K562 (cell line): ENCODE results near the gene SERPINA3. TPM values are rescaled to one million over a fixed set of nuclear protein-coding genes. Genes with fewer than 3 reads are reported as not detected.

Experiments used
- ATAC-seq: fragments of 200-7000 bp; cut with Tn5 transposase; 3 replicates; pipeline ENCODE4 v1.9.1; 2020; ENCODE audit warnings: moderate library complexity
- BruUV-seq: library from RNA; stranded (reverse); fragments of 400-500 nt; replicated peaks from 2 replicates; lab custom pipeline; 2021; lab: Mats Ljungman, UMichigan
- CTCF ChIA-PET: fragments of 300-600 bp; formaldehyde crosslinking; extraction: SDS; loops from one replicate; lab custom pipeline; 2021; ENCODE audit warnings: low intra/inter-chr PET ratio; lab: Yijun Ruan, JAX
- POLR2A ChIA-PET: fragments of 300-600, 350-650 bp; sonication (Branson Sonifier 250); formaldehyde crosslinking; extraction: SDS; loops from one replicate; lab custom pipeline; 2021; ENCODE audit warnings: antibody characterized with exemption, inconsistent platforms; lab: Yijun Ruan, JAX
- DNase-seq, 4 experiments: peaks; one replicate each; pipeline versions ENCODE4 v3.0.0 to v3.0.0-alpha.2; 2011 to 2018; ENCODE audit warnings: low spot score in 3 of 4, mixed read lengths in 3 of 4; ENCODE audit errors: extremely low read depth in 1 of 4
- FAIRE-seq: peaks from 2 replicates; lab custom pipeline; 2011; peaks lifted over from hg19 to GRCh38; lab: Jason Lieb, UNC
- H2AFZ ChIP-seq: 2 replicates; pipeline ENCODE4 v1.6.0; 2011; ENCODE audit warnings: low read depth, low read length, control low read depth, inconsistent platforms
- H3K27ac ChIP-seq: fragments of 200-600 bp; 3 replicates; pipeline ENCODE4 v1.8.0; 2011; ENCODE audit warnings: low read depth, mild to moderate bottlenecking, control low read depth, inconsistent platforms, low read length, moderate library complexity, mixed read lengths; ENCODE audit errors: extremely low read depth
- H3K27me3 ChIP-seq, 2 experiments: fragments of 300-600 bp in 1 of 2; 2 replicates in 1 of 2; 3 replicates in 1 of 2; pipeline versions ENCODE4 v1.6.0 to v1.8.0; 2011; ENCODE audit warnings: inconsistent platforms in 2 of 2, low read length in 2 of 2, mild to moderate bottlenecking in 1 of 2, mixed read lengths in 1 of 2, moderate library complexity in 1 of 2; ENCODE audit not compliant: control insufficient read depth in 2 of 2, insufficient read depth in 2 of 2
- H3K36me3 ChIP-seq: fragments of 300-600 bp; 3 replicates; pipeline ENCODE4 v1.8.0; 2011; ENCODE audit warnings: mild to moderate bottlenecking, low read length, inconsistent platforms; ENCODE audit not compliant: control insufficient read depth, insufficient read depth
- H3K4me1 ChIP-seq, 2 experiments: fragments of 200-600 bp in 1 of 2; replicated peaks in 1 of 2; 2 replicates in 1 of 2; 3 replicates in 1 of 2; pipeline versions ENCODE4 v1.5.1 to v1.8.0; 2011; ENCODE audit warnings: inconsistent platforms in 2 of 2, low read length in 2 of 2, mild to moderate bottlenecking in 1 of 2, mixed read lengths in 1 of 2, moderate library complexity in 1 of 2; ENCODE audit not compliant: control insufficient read depth in 2 of 2, insufficient read depth in 2 of 2
- H3K4me2 ChIP-seq: 2 replicates; pipeline ENCODE4 v1.6.1; 2011; ENCODE audit warnings: low read length, control low read depth, inconsistent platforms, mixed read lengths; ENCODE audit not compliant: insufficient read depth
- H3K4me3 ChIP-seq: fragments of 200-600 bp; sonication (generic), shearing (Covaris generic); 2 replicates; pipeline ENCODE4 v1.5.1; 2016; ENCODE audit warnings: control low read depth, inconsistent platforms
- H3K79me2 ChIP-seq: fragments of 200-600 bp; 3 replicates; pipeline ENCODE4 v1.8.0; 2011; ENCODE audit warnings: low read length, inconsistent platforms; ENCODE audit not compliant: control insufficient read depth, insufficient read depth
- H3K9ac ChIP-seq, 2 experiments: 2 replicates each; pipeline versions ENCODE4 v1.6.0 to v1.6.1; 2011; ENCODE audit warnings: low read depth in 2 of 2, low read length in 2 of 2, control low read depth in 1 of 2, inconsistent platforms in 1 of 2, mild to moderate bottlenecking in 1 of 2, mixed read lengths in 1 of 2; ENCODE audit not compliant: insufficient read depth in 1 of 2
- H3K9me1 ChIP-seq: one replicate; pipeline ENCODE4 v1.6.0; 2011; ENCODE audit warnings: inconsistent platforms, mild to moderate bottlenecking, low read length, moderate library complexity; ENCODE audit not compliant: control insufficient read depth, insufficient read depth
- H3K9me3 ChIP-seq: replicated peaks from 2 replicates; pipeline ENCODE4 v1.5.1; 2011; ENCODE audit warnings: low read depth, low read length, inconsistent platforms; ENCODE audit not compliant: control insufficient read depth, insufficient read depth
- H4K20me1 ChIP-seq: replicated peaks from 2 replicates; pipeline ENCODE4 v1.6.1; 2011; ENCODE audit warnings: low read length, inconsistent platforms, mixed read lengths; ENCODE audit not compliant: control insufficient read depth, insufficient read depth
- BRCA1 ChIP-seq, 2 experiments: fragments of 450-650 bp in 1 of 2; sonication (generic) in 1 of 2; formaldehyde crosslinking in 1 of 2; IDR thresholded peaks; 2 replicates each; pipeline versions ENCODE4 v1.5.0 to v1.6.1; 2017 to 2020; ENCODE audit warnings: mild to moderate bottlenecking in 1 of 2, missing genetic modification reagents in 1 of 2
- CEBPB ChIP-seq: fragments of 450-650 bp; IDR thresholded peaks from 2 replicates; pipeline ENCODE4 v1.6.1; 2016; ENCODE audit warnings: missing genetic modification characterization, missing compliant biosample characterization
- ETS1 ChIP-seq: conservative IDR thresholded peaks from 2 replicates; pipeline ENCODE4 v1.6.1; 2011; ENCODE audit warnings: low read depth, mild to moderate bottlenecking, low read length; ENCODE audit not compliant: control insufficient read depth
- PRMT5 ChIP-seq: sonication (generic); formaldehyde crosslinking; IDR thresholded peaks from 2 replicates; pipeline ENCODE4 v1.5.0; 2020; ENCODE audit warnings: missing genetic modification reagents
- SMARCA5 ChIP-seq: fragments of 450-650 bp; IDR thresholded peaks from 2 replicates; pipeline ENCODE4 v1.6.1; 2016
- USF2 ChIP-seq: sonication (generic); formaldehyde crosslinking; IDR thresholded peaks from 2 replicates; pipeline ENCODE4 v1.5.0; 2020; ENCODE audit warnings: missing genetic modification reagents
- ZNF274 ChIP-seq: IDR thresholded peaks from 2 replicates; pipeline ENCODE4 v1.6.1; 2011; ENCODE audit warnings: low read depth, mild to moderate bottlenecking, low read length, moderate library complexity, borderline replicate concordance
- ZSCAN29 ChIP-seq: fragments of 450-650 bp; IDR thresholded peaks from 2 replicates; pipeline ENCODE4 v1.6.1; 2017
- WGBS: fragments of 100-300 bp; shearing (Covaris generic); methylation state at CpG from one replicate; pipeline ENCODE4 v1.1.6; 2016; ENCODE audit warnings: low coverage, mixed read lengths; ENCODE audit not compliant: insufficient coverage; ENCODE audit errors: missing lambda C conversion rate; 5-methylcytosine and 5-hydroxymethylcytosine counted together
- in situ Hi-C: fragments of 300-500 bp; cut with MboI; formaldehyde crosslinking; loops from 4 replicates; pipeline ENCODE4 v1.15.0; 2018; ENCODE audit warnings: inconsistent platforms, mixed read lengths
- intact Hi-C: fragments of 100-400 bp; cut with micrococcal nuclease; formaldehyde crosslinking; loops from 2 replicates; pipeline ENCODE4 v1.14.2; 2022
- polyA plus RNA-seq, 8 experiments: library from polyadenylated mRNA; depleted of rRNA in 4 of 8; stranded (reverse) in 5 of 8; unstranded in 3 of 8; fragments of >200 nt; fragmentation: Nextera tagmentation in 2 of 8; fragmentation: Illumina TruSeq in 1 of 8; extraction: Ambion mirVana in 2 of 8; extraction: Trizol in 1 of 8; gene quantifications; 2 replicates each; pipeline versions ENCODE4 v1.2.1 to v1.2.3, GENCODE V29; 2011 to 2014; ENCODE audit warnings: inconsistent platforms in 1 of 8, missing spikeins in 1 of 8
- total RNA-seq, 7 experiments: library from RNA; depleted of rRNA in 6 of 7; stranded (reverse); fragments of >200 nt in 6 of 7; fragmentation: Illumina TruSeq in 2 of 7; extraction: Trizol in 2 of 7; gene quantifications; 2 replicates each; pipeline versions ENCODE4 v1.2.1 to v1.2.3, GENCODE V29; 2011 to 2021; ENCODE audit warnings: low replicate concordance in 1 of 7

The SERPINA3 gene
- total and polyA plus RNA-seq, 9 of the 15 experiments (the other 6 are each of a cell fraction or from before 2014, with no cell fraction given), result 2.3 TPM; not detected in 8

DNA sequence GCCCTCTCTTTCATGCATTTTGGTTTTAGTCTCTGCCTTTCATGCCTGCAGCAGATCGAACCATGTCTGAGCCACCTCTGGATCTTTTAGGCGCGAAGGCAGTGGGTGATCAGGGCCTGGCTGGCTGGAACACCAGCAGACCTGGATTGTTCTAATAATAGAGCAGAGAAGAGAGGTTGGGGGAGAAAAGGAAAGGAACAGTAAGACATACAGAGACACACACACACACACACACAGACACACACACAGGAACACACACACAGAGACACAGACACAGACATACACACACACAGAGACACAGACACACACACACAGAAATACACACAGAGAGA, 38.2 kb downstream of the SERPINA3 start:
- H3K27ac ChIP-seq, result no peak overlapping the region
- no peaks in the 10 kb centered on the region for H4K20me1 ChIP-seq
- DNase-seq, result no peak
- no peaks in the 10 kb centered on the region for H3K9me1 ChIP-seq
- ChIA-PET POLR2A (no interaction called here), CTCF (no interaction called here)
- no TSS peak for BruUV-seq
- H3K9ac ChIP-seq, result no peak overlapping the region
- no peaks in the 10 kb centered on the region for H3K4me1 ChIP-seq
- TF ChIP-seq CEBPB, result no peak
- no peak for TF ChIP-seq ZNF274
- H3K9me3 ChIP-seq, result no peaks in the 10 kb centered on the region
- H2AFZ ChIP-seq, result no peak overlapping the region
- no peaks in the 10 kb centered on the region for H3K36me3 ChIP-seq
- no peaks in the 10 kb centered on the region for H3K79me2 ChIP-seq
- no peak for FAIRE-seq
- H3K4me2 ChIP-seq, result no peak overlapping the region
- no peaks in the 10 kb centered on the region for H3K27me3 ChIP-seq
- in situ Hi-C loops (no loop called here), intact Hi-C loops (no loop called here)
- WGBS, result 0% methylated on average over 3 of the region's 3 CpGs
- H3K4me3 ChIP-seq, result no peak overlapping the region
- ATAC-seq, result no peak

DNA sequence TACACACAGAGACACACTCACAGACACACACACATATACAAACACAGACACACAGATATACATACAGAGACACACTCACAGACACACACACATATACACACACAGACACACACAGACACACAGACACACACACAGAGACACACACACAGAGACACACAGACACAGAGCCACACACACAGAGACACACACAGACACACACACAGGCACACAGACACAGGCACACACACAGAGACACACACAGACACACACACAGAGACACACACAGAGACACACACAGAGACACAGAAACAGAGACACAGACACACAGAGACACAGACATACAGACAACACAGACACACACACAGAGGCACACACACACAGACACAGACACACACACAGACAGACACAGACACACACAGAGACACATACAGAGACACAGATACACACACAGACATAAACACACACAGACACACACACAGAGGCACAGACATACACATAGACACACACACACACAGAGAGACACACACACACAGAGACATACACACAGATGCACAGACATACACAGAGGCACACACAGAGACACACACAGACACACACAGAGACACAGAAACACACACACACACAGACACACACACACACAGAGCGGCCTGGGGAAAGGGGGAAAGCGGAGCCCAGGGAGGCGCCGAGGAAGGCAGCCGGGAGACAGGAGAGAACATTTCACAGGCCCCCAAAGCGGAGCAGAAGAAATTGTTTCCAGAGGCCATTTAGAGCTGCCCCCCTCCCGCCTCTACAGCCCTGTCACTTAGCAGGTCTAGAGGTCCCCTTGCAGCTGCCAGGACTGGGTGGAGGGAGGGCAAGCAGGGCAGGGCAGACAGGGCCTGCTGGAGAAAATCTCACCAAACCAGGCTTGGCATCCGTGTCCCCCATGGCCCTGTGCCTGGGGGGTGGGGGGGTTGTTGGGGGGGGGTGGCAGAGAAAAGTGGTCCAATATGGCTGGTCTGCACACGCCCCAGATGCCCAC, 38.9 kb downstream of the SERPINA3 start:
- Histone ChIP-seq H2AFZ (no peak overlapping the region), H4K20me1 (no peaks in the 10 kb centered on the region), H3K9me1 (no peaks in the 10 kb centered on the region), H3K36me3 (no peaks in the 10 kb centered on the region), H3K27ac (no peak overlapping the region), H3K27me3 (no peaks in the 10 kb centered on the region), H3K9me3 (no peaks in the 10 kb centered on the region), H3K9ac (no peak overlapping the region), H3K4me2 (no peak overlapping the region), H3K79me2 (no peaks in the 10 kb centered on the region), H3K4me1 (no peaks in the 10 kb centered on the region), H3K4me3 (no peak overlapping the region)
- DNase-seq, result no peak
- in situ Hi-C loops, result no loop called here
- FAIRE-seq, result peak; percentile 69
- no peak for ATAC-seq
- intact Hi-C loops, result no loop called here
- CTCF ChIA-PET, result no interaction called here
- POLR2A ChIA-PET, result interaction anchor here (0.9 kb wide), 1 partner anchor 11 kb away, joined by 3 read pairs; no protein-coding TSS in a partner anchor
- WGBS, result 2% methylated on average over 7 of the region's 9 CpGs
- BruUV-seq, result no TSS peak
- TF ChIP-seq PRMT5 (CRISPR knock-in tag) (no peak), SMARCA5 (no peak), ETS1 (no peak), ZSCAN29 (no peak), USF2 (CRISPR knock-in tag) (no peak), BRCA1 (IDR thresholded peaks at IDR 0.05) (no peak), BRCA1 (CRISPR knock-in tag; IDR thresholded peaks at IDR 0.05) (no peak)
